ENCODE data around the gene AFF3. TPM values are rescaled to one million over a fixed set of nuclear protein-coding genes. Genes with fewer than 3 reads are reported as not detected.
"Not testable (repeated sequence)": the region's sequence is repeated elsewhere in the genome, so short reads cannot be mapped to it uniquely, and the experiment has no call there.

Gene AFF3
- total RNA-seq, 2 donors from 2014 or later = 9.9 to 20.1 TPM

DNA sequence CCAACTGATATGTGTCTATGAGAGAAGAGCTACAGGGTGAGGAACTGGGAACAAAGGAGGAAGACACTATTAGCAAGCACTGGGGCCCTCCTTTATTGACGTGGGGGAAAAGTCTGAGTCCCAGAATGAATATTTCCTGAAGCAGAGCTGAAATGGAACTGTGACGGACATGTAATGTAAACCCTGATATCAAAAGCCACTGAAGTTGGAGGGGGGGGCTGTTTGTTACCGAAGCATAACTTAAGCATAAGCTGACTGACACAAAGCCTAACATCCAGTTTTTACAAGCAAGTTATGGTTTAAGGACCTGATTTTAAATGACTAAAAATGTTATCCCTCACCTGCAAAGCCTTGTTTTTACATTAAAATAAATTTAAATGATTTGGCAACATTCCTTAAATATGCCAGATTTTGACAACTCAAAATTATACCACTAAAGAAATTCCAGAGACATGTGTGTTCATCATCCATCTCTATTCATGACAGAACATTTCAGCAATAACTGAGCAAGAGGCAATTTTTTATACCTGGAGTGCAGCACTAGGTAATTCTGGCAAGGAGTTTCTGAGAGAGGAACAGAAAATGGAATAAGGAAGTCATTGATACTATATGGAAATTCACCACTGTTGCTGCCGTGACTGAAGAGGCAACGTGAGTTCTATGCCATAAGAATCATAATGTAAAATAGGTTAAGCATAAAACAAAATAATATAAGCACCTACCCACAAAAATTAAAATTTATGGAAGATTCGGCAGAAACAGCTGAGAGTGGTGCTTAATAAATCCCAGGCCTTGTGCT lies 186.0 kb downstream of the AFF3 start:
- TF ChIP-seq, protein P1, sequence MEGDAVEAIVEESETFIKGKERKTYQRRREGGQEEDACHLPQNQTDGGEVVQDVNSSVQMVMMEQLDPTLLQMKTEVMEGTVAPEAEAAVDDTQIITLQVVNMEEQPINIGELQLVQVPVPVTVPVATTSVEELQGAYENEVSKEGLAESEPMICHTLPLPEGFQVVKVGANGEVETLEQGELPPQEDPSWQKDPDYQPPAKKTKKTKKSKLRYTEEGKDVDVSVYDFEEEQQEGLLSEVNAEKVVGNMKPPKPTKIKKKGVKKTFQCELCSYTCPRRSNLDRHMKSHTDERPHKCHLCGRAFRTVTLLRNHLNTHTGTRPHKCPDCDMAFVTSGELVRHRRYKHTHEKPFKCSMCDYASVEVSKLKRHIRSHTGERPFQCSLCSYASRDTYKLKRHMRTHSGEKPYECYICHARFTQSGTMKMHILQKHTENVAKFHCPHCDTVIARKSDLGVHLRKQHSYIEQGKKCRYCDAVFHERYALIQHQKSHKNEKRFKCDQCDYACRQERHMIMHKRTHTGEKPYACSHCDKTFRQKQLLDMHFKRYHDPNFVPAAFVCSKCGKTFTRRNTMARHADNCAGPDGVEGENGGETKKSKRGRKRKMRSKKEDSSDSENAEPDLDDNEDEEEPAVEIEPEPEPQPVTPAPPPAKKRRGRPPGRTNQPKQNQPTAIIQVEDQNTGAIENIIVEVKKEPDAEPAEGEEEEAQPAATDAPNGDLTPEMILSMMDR (IDR thresholded peaks at IDR 0.05) = no peak

DNA sequence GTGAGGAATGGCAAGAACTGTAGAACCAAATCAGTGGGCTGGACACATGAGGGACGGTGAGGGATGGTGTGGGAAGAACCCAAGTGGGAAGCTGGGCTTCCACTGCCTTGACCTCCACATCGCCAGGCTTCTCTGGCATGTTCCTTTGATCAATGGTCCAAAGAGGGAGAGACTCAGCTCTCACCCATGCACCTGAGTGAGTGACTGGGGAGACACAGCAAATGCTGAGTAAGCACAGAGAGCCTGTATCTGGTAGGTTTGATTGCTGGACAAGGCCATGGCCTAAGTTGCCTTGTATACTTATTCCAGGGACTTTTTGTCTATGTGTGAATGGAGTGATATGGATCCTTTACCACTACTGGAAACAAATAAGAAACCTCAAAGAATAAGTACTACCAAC lies 188.6 kb downstream of the AFF3 start:
- no peaks in the 10 kb centered on the region for H3K27me3 ChIP-seq (replicated peaks; ENCODE audit: insufficient read depth)
- DNase-seq (ENCODE audit: low spot score) = no peak
- H3K4me1 ChIP-seq (ENCODE audit: control insufficient read depth in 1 of 2, low read depth in 2 of 2) = no peaks in the 10 kb centered on the region
- H3K27ac ChIP-seq = no peak overlapping the region
- H3K9me3 ChIP-seq = no peaks in the 10 kb centered on the region
- H3K4me3 ChIP-seq = no peak overlapping the region
- ATAC-seq (ENCODE audit: insufficient number of reproducible peaks, low FRiP score, low read depth) = no peak
- TF ChIP-seq, protein P1 (IDR thresholded peaks at IDR 0.05) = no peak
- no peaks in the 10 kb centered on the region for H3K36me3 ChIP-seq

More for the DNA sequence above, 186.0 kb downstream of the AFF3 start:
- DNase-seq (ENCODE audit: low spot score) (no peak), ATAC-seq (ENCODE audit: insufficient number of reproducible peaks, low FRiP score, low read depth) (no peak)
- no peaks in the 10 kb centered on the region for H3K36me3 ChIP-seq
- H3K27ac ChIP-seq = no peak overlapping the region
- H3K4me3 ChIP-seq = no peak overlapping the region
- no peaks in the 10 kb centered on the region for H3K9me3 ChIP-seq
- no peaks in the 10 kb centered on the region for H3K27me3 ChIP-seq (replicated peaks; ENCODE audit: insufficient read depth)
- peaks cover 0 to 9% of the 10 kb centered on the region in 2 donors for H3K4me1 ChIP-seq (ENCODE audit: control insufficient read depth in 1 of 2, low read depth in 2 of 2)

DNA sequence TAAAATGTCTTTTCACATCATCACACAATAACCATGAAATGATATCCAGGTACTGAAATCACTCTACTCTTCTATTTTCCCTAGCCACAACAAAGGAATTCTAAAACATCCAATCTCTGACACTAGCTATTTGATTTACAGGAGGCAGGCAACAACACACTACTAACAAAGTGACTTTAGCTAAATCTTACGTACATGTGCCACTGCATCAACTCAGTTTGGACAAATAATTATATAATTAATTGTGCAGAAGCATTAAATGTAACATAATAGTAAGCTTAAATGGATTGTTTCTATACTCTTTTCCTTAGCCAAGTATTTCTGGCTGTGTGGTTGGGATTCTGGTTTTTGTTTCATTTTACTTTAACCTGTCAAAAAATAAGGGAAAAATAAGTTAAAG lies 192.4 kb downstream of the AFF3 start:
- no peaks in the 10 kb centered on the region for H3K4me1 ChIP-seq (ENCODE audit: control insufficient read depth in 1 of 2, low read depth in 2 of 2)
- no peak for ATAC-seq (ENCODE audit: insufficient number of reproducible peaks, low FRiP score, low read depth)

DNA sequence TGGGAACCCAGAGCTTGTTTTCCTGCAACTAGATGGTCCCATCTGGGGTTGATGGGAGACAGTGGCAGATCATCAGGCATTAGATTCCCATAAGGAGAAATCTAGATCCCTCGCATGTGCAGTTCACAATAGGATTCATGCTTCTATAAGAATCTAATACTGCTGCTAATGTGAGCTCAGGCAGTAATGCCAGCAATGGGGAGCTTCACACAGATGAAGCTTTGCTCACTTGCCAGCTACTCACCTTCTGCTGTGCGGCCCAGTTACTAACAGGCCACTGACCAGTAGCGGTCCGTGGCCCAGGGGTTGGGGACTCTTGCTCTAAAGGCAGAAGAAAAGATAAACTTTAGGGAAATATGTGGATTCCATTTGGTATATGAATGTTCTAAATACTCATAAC lies 192.9 kb downstream of the AFF3 start:
- H3K9me3 ChIP-seq = no peaks in the 10 kb centered on the region
- H3K27ac ChIP-seq = no peak overlapping the region
- H3K4me1 ChIP-seq (ENCODE audit: control insufficient read depth in 1 of 2, low read depth in 2 of 2) = no peaks in the 10 kb centered on the region
- no peak overlapping the region for H3K4me3 ChIP-seq
- no peaks in the 10 kb centered on the region for H3K36me3 ChIP-seq
- H3K27me3 ChIP-seq (replicated peaks; ENCODE audit: insufficient read depth) = no peaks in the 10 kb centered on the region
- TF ChIP-seq, protein P1 (IDR thresholded peaks at IDR 0.05) = no peak
- DNase-seq (ENCODE audit: low spot score) (no peak), ATAC-seq (ENCODE audit: insufficient number of reproducible peaks, low FRiP score, low read depth) (no peak)

More for the DNA sequence above, 192.4 kb downstream of the AFF3 start:
- Histone ChIP-seq H3K27me3 (replicated peaks; ENCODE audit: insufficient read depth) (no peaks in the 10 kb centered on the region), H3K27ac (no peak overlapping the region), H3K9me3 (no peaks in the 10 kb centered on the region), H3K36me3 (no peaks in the 10 kb centered on the region), H3K4me3 (no peak overlapping the region)
- no peak for DNase-seq (ENCODE audit: low spot score)
- TF ChIP-seq, protein P1 (IDR thresholded peaks at IDR 0.05) = no peak

DNA sequence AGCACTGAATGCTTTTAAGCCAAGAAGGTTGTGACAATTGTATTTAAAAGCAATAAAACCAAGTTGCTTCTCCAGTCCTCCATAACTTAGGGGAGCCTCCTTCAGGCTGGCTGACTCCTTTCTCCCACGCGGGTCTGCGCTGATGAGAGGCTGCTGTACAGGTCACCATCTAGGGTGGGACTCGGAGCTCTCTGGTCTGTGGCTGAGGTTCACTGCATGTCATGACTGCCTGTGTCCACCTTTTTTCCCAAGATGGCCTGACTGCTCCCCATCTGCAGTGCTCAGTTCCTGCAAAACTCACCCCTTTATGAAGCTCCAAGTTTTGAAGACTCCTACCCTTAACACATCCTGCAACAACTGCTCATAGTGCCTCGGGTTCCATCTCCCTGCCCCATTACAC lies 194.4 kb downstream of the AFF3 start:
- ATAC-seq (ENCODE audit: insufficient number of reproducible peaks, low FRiP score, low read depth) (no peak), DNase-seq (ENCODE audit: low spot score) (no peak)
- TF ChIP-seq, protein P1 (IDR thresholded peaks at IDR 0.05) = no peak
- Histone ChIP-seq H3K27me3 (replicated peaks; ENCODE audit: insufficient read depth) (no peaks in the 10 kb centered on the region), H3K4me3 (no peak overlapping the region), H3K27ac (no peak overlapping the region), H3K36me3 (no peaks in the 10 kb centered on the region), H3K9me3 (no peaks in the 10 kb centered on the region), H3K4me1 (ENCODE audit: control insufficient read depth in 1 of 2, low read depth in 2 of 2) (no peaks in the 10 kb centered on the region)

DNA sequence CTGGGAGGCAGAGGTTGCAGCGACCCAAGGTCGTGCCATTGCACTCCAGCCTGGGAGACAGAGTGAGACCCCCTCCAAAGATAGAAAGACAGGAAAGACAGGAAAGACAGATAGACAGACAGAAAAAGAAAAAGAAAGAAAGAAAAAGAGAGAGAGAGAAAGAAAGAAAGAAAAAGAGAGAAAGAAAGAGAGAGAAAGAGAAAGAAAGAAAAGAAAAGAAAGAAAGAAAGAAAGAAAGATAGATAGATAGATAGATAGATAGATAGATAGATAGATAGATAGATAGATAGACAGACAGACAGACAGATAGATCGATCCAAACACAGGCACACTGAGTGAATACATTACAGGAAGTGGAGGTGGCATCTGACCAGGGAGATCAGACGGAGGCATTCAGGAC lies 195.0 kb downstream of the AFF3 start:
- H3K27me3 ChIP-seq (replicated peaks; ENCODE audit: insufficient read depth); H3K36me3 ChIP-seq; H3K27ac ChIP-seq; ATAC-seq (ENCODE audit: insufficient number of reproducible peaks, low FRiP score, low read depth); H3K9me3 ChIP-seq; H3K4me1 ChIP-seq (ENCODE audit: control insufficient read depth in 1 of 2, low read depth in 2 of 2); H3K4me3 ChIP-seq; DNase-seq (ENCODE audit: low spot score): not testable (repeated sequence)
